A549 (cell line): ENCODE measurements around the gene NTN1.

Source experiments
- CBX8 ChIP-seq: fragments of 200-600 bp; sonication (generic); IDR thresholded peaks from 2 replicates; pipeline ENCODE4 v1.6.1; 2016
- CEBPB ChIP-seq, 2 experiments: fragments of >200 bp in 1 of 2; sonication (Bioruptor Twin) in 1 of 2; formaldehyde crosslinking in 1 of 2; IDR thresholded peaks; 2 replicates each; pipeline ENCODE4 v1.6.1; 2012 to 2016
- CTCF ChIP-seq: fragments of >200 bp; sonication (Bioruptor Twin); formaldehyde crosslinking; IDR thresholded peaks from 3 replicates; pipeline ENCODE4 v1.5.1; 2016
- JUN ChIP-seq, 2 experiments: fragments of >200 bp; sonication (Bioruptor Twin); formaldehyde crosslinking; IDR thresholded peaks; 2 replicates in 1 of 2; 3 replicates in 1 of 2; pipeline ENCODE4 v1.6.1; 2016 to 2017
- JUNB ChIP-seq: fragments of >200 bp; sonication (Bioruptor Twin); formaldehyde crosslinking; IDR thresholded peaks from 2 replicates; pipeline ENCODE4 v1.6.1; 2016
- MAFK ChIP-seq: fragments of 450-650 bp; IDR thresholded peaks from 2 replicates; pipeline ENCODE4 v1.6.1; 2014; ENCODE audit not compliant: partially characterized antibody
- RCOR1 ChIP-seq: fragments of 150-350 bp; IDR thresholded peaks from 2 replicates; pipeline ENCODE4 v1.6.1; 2014; ENCODE audit warnings: antibody characterized with exemption, low read length, low read depth
- SMC3 ChIP-seq: fragments of >200 bp; sonication (Bioruptor Twin); formaldehyde crosslinking; IDR thresholded peaks from 3 replicates; pipeline ENCODE4 v1.6.1; 2018; ENCODE audit warnings: inconsistent platforms
- TF ChIP-seq, protein P1 (sequence below): fragments of 150-350 bp; IDR thresholded peaks from 2 replicates; pipeline ENCODE4 v1.6.1; 2014; ENCODE audit warnings: low read depth, mild to moderate bottlenecking, low read length
- TF ChIP-seq, protein P2 (sequence below): fragments of 200-600 bp; sonication (generic); IDR thresholded peaks from 2 replicates; pipeline ENCODE4 v1.6.1; 2016; ENCODE audit warnings: antibody characterized with exemption, mild to moderate bottlenecking, moderate library complexity

DNA sequence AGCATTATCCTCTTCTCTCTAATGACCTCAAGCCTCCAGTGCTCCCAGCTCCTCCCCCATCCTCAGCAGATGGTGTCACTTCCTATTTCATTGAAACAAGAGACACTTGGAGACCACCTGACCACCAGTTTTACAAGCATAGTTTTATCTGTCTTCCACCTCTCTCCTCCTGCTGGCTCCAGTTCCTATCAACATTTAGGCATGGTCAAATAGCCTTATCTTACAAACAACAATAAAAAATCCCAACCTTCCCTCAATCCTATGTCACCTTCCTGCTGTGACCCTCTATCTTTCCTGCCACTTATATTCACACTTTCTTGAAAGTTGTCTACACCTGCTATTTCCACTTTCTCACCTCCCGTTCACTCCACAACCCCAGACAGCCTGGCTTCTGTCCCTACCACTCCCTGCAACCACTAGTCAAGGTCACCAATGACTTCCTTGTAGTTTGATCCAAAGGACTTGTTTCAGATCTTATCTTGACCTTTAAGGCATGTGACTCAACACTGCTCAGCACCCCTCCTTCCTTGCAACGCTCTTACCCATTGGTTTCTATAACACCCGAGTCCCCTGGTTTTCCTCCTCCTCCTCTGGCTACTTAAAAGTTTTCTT lies 4.3 kb upstream of the NTN1 start:
- no peak for TF ChIP-seq CTCF
- no peak for TF ChIP-seq SMC3
- TF ChIP-seq, protein P1, sequence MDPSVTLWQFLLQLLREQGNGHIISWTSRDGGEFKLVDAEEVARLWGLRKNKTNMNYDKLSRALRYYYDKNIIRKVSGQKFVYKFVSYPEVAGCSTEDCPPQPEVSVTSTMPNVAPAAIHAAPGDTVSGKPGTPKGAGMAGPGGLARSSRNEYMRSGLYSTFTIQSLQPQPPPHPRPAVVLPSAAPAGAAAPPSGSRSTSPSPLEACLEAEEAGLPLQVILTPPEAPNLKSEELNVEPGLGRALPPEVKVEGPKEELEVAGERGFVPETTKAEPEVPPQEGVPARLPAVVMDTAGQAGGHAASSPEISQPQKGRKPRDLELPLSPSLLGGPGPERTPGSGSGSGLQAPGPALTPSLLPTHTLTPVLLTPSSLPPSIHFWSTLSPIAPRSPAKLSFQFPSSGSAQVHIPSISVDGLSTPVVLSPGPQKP = no peak
- TF ChIP-seq, protein P2, sequence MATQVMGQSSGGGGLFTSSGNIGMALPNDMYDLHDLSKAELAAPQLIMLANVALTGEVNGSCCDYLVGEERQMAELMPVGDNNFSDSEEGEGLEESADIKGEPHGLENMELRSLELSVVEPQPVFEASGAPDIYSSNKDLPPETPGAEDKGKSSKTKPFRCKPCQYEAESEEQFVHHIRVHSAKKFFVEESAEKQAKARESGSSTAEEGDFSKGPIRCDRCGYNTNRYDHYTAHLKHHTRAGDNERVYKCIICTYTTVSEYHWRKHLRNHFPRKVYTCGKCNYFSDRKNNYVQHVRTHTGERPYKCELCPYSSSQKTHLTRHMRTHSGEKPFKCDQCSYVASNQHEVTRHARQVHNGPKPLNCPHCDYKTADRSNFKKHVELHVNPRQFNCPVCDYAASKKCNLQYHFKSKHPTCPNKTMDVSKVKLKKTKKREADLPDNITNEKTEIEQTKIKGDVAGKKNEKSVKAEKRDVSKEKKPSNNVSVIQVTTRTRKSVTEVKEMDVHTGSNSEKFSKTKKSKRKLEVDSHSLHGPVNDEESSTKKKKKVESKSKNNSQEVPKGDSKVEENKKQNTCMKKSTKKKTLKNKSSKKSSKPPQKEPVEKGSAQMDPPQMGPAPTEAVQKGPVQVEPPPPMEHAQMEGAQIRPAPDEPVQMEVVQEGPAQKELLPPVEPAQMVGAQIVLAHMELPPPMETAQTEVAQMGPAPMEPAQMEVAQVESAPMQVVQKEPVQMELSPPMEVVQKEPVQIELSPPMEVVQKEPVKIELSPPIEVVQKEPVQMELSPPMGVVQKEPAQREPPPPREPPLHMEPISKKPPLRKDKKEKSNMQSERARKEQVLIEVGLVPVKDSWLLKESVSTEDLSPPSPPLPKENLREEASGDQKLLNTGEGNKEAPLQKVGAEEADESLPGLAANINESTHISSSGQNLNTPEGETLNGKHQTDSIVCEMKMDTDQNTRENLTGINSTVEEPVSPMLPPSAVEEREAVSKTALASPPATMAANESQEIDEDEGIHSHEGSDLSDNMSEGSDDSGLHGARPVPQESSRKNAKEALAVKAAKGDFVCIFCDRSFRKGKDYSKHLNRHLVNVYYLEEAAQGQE = no peak
- TF ChIP-seq CBX8 = no peak
- no peak for TF ChIP-seq RCOR1
- no peak for TF ChIP-seq CEBPB (IDR thresholded peaks at IDR 0.05)
- TF ChIP-seq JUNB = no peak
- no peak for TF ChIP-seq MAFK
- TF ChIP-seq JUN (IDR thresholded peaks at IDR 0.05) = no peak
